ENCODE data around the gene PCK2. TPM values are rescaled to one million over a fixed set of nuclear protein-coding genes. Genes with fewer than 3 reads are reported as not detected.

Gene PCK2
- total RNA-seq, 1 donor from 2014 or later, result 2.9 TPM

DNA sequence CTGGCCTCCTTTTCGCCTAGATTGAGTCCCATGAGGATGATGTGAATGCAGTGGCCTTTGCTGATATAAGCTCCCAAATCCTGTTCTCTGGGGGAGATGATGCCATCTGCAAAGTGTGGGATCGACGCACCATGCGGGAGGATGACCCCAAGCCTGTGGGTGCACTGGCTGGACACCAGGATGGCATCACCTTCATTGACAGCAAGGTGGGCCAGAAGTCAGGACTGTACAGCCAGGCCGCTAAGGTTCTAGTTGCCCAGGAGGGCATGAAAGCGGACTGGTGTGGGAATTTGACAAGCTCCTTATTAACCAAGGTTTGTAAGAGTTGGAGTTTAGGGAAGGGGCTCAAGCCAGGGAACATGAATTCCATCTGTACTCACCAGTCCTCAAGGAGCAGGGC, 25.6 kb downstream of the PCK2 start:
- no peak for DNase-seq

DNA sequence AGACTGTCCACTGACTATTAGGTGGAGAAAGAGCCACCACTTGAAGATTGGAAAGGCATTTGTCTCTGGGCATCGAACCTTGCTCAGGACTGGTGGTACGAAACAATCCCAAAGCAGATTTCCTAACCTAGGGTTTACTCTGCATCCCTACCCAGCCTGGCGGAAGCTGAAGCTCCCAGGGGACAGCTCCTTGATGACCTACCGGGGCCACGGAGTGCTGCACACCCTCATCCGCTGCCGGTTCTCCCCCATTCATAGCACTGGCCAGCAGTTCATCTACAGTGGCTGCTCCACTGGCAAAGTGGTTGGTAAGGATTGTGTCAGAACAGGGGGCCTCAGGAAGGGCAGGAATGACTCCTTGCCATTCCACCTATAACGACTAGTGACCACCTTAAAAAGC, 27.1 kb downstream of the PCK2 start:
- DNase-seq, result no peak

DNA sequence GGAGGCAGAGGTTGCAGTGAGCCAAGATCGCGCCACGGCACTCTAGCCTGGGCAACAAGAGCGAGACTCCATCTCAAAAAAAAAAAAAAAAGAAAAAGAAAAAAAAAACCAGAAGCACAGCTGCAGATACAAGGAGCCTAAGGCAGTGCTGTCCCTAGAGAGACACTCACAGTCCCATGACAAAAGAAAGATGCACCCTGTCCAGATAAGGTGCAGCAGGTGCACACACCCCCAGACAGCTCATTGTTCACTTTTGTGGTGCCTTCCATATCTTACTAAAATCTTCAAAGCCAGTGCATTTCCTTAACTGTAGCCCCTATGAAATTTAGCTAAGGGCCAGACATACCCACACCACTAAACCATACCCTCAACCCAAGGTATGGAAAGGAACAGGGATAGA, 28.3 kb downstream of the PCK2 start:
- no peak for DNase-seq

DNA sequence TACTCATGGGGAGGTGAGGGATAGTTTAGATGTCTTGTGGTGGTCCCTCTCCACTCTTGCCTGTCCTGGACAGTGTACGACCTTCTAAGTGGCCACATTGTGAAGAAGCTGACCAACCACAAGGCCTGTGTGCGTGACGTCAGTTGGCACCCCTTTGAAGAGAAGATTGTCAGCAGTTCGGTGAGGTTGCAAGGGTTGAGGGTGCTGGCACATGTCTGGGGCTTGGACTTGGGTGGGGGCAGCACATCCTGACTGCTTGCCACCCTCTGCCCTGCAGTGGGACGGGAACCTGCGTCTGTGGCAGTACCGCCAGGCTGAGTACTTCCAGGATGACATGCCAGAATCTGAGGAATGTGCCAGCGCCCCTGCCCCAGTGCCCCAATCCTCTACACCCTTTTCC, 28.8 kb downstream of the PCK2 start:
- DNase-seq, result no peak

DNA sequence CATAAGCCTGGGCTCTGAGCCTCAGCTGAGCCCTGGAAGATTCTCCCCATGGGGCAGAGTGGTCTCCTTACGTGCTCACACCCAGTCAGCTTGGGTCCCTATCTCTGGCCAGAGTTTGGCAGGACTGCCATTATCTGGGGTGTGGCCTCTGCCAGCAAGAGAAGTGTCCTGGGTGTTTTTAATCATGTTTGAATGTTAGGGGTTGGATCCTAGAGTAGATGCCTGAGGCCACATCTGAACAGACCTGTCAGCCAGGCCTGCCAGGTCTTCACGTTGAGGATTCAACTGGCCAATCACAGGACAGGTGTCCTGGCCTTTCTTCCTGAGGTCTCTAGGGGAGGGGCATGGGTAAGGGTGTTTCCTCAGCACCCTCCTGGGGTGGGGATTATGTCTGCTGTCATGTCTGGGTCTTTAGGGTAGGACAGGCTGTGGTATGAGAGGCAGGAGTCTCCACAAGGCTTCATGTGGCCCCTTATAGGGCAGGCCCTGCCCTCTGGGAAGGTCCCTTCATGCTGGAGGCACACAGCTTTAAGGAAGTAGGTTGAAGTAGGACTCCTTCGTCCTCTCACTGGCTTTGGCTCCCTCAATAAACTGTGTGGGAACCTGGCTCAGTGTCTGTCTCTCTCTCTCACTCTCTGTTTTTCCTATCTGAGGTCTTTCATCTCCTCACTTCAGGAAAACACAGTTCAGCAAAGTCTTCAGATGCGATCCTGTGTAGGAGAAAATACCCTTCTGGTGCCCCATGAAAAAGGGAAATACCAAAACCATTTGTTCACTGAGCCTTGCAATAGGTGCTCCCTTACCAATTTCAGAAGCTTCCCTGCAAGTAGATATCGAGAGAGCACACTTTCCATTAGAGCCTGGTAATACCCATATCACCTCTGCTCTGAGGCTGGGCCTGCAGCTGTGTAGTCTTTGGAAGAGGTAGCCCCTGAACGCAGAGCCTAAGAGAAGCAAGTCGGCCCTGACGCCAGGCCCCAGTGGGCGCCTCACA, 29.6 kb downstream of the PCK2 start:
- DNase-seq, result no peak

DNA sequence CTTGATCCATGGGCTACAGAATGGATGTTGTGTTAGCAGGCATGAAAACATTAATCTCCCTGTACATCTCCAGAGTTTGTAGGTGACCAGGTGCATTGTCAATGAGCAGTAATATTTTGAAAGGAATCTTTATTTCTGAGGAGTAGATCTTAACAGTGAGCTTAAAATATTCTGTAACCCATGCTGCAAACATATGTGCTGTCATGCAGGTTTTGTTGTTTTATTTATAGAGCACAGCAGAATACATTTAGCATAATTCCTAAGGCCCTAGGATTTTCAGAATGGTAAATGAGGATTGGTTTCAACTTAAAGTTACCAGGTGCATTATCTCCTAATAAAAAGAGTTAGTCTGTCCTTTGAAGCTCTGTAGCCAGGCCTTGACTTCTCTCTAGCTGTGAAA, 32.8 kb downstream of the PCK2 start:
- no peak for DNase-seq

DNA sequence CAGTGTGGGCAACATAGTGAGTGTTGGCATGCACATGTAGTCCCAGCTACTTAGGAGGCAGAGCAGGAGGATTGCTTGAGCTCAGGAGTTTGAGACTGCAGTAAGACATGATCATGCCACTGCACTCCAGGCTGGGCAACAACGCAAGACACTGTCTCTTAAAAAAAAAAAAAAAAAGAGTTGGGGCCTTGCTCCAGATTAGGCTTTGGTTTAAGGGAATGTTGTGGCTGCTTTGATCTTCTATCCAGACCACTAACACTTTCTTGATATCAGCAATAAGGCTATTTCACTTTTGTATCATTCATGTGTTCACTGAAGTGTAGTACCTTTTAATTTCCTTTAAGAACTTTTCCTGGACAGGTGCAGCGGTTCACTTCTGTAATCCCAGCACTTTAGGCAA, 33.6 kb downstream of the PCK2 start:
- no peak for DNase-seq

DNA sequence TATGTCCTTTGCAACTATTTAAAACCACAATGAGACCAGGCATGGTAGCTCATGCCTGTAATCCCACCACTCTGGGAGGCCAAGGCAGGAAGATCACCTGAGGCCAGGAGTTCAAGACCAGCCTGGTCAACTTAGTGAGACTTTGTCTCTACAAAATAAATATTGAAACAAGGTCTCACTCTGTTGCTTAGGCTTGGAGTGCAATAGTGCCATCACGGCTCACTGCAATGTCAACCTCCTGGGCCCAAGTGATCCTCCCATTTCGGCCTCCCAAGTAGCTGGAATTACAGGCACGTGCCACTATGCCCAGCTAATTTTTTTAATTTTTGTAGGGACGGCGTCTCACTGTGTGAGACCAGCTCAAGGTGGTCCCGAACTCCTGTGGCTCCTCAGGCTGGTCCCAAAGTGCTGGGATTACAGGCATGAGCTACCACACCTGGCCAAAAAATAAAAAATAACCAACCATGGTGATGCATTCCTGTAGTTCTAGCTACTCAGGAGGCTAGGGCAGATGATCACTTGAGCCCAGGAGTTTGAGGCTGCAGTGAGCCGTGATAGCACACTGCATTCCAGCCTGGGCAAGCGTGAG, 35.4 kb downstream of the PCK2 start:
- DNase-seq, result no peak

DNA sequence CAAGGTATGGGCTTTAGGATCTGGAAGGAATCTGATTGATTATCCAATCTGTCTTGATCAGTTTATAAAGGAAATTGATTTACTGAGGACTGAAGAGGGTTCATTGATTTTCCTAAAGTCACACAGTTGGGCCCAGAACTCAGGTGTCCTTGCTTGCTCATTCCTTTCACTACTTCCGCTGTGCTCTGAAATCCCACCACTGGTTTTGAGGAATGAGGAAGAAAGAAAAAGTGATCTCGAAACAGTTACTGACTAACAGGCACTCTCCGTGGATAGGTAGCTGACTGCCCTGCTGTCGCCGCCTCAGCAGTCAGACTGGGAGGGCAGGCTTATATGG, 36.2 kb downstream of the PCK2 start, which contains the start of gene FITM1:
Gene FITM1 (plus strand): TSS at position 280 of the 337 bp plus-strand sequence. CDS start 905 bp downstream, outside the sequence.
- no peak for DNase-seq

DNA sequence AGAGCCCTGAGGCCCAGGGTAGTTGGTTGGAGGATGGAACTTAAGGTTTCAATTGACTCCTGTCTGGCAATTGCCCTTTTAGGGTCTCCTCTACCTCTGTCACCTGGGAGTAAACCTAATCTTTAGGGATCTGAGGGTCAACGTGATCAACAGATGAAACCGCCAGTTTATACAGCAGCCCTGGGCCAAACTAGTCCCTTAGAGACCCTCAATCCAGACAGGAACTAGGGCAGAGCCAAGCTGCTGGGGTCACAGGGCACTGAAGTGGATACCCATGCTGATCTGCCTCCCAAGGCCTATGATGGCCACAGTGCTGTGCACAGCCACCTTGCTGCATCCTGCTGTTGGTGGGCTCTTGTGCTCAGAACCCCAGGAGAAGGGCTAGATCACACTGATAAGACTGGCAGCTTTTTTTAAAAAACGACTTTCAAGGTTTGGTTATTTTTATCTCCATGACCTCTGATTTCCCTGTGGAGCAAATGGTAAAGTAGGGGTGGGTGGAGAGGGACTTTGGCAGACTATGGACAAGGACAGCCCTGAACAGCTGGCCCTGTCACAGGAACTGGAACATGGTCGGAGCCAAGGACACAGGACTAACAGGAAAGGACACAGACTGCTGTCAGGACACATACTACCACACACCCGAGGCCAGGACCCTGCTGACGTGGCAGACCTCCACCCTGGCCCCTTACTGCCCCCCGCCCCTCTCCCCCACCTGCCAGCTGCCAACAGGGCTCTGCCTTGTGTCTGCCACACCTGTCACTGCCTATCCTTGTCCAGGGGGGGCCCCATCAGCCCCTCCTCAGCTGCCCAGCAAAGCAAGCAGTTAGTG, 36.8 kb downstream of the PCK2 start:
- peak; percentile 94 for DNase-seq

DNA sequence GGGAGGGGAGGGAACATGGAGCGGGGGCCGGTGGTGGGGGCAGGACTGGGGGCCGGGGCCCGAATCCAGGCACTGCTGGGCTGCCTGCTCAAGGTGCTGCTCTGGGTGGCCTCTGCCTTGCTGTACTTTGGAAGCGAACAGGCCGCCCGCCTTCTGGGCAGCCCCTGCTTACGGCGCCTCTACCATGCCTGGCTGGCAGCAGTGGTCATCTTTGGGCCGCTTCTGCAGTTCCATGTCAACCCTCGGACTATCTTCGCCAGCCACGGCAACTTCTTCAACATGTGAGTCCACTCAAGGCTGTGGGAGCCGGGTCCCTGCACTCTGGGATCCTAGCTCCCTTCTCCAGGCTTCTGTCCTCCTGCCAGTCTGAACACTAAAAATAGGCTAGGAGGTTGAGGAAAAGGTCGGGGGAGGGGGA, 37.4 kb downstream of the PCK2 start:
- DNase-seq, result peak; percentile 35

DNA sequence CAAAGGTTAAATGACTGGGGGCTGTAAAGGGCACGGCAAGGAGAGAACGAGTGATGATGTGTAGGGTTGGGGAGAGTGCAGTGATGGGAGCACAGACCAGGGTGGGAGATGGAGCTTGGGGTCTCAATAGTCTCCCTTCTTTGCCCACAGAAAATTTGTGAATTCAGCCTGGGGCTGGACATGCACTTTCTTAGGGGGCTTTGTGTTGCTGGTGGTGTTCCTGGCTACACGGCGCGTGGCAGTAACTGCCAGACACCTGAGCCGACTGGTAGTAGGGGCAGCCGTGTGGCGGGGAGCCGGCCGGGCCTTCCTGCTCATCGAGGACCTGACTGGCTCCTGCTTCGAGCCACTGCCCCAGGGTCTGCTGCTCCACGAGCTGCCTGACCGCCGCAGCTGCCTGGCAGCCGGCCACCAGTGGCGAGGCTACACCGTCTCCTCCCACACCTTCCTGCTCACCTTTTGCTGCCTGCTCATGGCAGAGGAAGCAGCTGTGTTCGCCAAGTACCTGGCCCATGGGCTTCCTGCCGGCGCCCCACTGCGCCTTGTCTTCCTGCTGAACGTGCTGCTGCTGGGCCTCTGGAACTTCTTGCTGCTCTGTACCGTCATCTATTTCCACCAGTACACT, 38.1 kb downstream of the PCK2 start:
- DNase-seq, result no peak

DNA sequence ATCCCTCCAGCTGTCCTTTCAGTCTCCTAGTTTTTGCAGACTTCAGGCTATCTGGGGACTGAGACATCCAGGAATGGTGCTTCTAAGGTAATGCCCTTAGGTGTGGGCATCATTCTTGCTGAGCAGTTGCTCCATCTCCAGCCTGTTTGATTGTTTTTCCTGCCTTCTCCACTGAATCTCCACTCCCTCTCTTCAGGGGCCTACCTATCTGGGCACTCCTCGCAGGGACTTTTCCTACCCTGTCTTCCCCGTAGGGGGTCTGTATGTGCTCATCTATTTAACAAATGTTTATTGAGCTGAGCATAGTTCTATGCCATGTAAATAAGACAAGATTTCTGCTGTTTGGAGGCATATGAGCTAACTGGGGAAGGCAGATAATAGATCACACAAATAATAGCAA, 38.9 kb downstream of the PCK2 start:
- no peak for DNase-seq

DNA sequence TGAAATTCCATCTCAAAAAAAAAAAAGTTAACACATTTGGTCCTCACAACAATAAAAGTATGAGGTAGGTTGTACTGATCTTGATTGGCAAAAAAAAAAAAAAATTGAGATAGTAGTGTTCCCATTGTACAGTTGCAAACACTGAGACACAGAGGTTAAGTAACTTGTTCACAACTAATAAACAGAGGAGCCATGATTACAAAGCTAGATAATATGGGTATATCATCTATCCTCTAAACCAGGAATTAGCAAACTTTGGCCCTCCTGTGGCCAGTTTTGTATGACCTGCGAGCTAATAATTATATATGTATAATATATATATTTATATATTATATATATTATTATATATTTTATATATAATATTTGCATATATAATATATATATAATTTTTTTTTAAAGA, 39.6 kb downstream of the PCK2 start:
- DNase-seq, result no peak

DNA sequence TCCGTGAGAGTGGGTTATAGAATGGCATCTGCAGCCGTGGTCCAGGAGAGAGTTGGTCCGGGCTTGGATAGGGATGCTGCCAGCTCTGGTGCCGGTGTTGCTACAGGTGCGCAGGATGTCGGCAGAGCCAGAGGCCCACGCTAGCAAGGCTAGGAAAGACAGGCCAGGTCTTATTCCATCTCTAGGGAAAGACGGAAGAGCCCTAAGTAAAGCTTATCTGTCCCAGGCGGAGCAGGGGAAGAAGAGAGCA, 41.4 kb downstream of the PCK2 start:
- no peak for DNase-seq

DNA sequence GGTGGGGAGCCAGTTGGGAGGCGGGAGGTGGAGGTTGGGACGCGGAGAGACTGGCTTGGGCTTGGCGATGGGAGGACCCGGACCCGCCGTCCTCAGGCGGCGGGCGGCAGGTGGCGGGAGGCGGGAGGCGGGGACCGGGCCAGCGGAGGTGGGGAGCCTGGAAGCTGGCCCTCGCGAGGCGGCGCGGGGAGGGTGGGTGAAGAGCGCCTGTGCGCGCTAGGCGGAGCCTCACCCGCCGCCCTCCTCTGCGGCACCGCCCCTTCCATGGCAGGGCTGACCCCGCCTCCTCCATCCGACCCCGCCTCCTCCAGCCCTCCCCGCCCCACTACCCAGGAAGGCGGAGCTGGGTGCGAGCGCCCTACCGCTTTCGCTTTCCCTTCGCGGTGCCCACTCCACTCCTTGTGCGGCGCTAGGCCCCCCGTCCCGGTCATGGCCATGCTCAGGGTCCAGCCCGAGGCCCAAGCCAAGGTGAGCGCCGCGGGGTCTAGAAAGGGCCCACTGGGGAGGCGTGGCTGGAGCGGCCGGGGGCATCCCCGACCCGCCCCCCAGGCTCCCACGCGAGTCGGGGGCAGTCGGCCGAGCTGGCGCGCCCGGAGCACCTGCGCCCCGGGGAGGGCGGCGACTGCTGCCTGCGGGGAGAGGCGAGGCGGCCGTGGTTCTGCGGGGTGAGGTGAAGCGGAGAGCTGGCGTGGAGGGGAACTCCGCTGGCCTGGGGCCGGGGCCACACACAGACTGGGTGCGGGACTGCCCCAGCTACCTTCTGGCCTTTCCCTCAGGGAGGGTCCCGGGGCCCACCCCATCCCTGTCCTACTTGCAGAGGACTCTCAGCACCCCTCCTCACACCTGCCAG, 41.9 kb downstream of the PCK2 start, which contains the start of gene PSME1:
Gene PSME1 (plus strand): TSS at position 361 of the 850 bp plus-strand sequence. CDS start 69 bp downstream, at position 430.
- DNase-seq, result peak; percentile 96

DNA sequence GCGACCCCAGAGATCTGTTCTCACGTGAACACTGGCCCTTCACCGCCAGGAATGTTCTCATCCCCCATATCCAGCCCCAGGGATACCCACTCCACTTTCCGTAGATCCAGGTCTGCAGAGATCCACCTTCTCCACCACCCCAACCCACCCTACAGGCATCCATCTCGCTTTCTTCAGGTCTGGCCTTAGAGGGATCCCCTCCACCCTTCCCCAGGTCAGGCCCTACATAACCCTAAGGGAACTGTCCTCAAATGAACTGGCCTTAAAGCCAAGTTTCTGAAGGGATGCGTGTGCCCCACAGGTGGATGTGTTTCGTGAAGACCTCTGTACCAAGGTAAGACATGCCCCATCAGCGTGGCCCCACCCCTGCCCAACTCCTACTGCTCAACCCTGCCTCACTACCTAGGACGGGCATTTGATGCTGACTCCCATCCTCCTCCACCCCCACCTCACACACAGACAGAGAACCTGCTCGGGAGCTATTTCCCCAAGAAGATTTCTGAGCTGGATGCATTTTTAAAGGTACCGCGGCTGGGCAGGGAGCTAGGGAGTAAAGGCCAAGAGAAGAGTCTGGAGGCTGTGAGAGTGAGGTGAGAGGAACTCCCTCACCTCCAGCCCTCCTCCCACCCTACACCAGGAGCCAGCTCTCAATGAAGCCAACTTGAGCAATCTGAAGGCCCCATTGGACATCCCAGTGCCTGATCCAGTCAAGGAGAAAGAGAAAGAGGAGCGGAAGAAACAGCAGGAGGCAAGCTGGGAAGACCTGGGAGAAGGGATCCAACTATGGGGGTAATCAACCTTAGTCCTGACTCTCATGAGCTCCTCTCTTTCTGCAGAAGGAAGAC, 42.8 kb downstream of the PCK2 start:
- DNase-seq, result no peak

DNA sequence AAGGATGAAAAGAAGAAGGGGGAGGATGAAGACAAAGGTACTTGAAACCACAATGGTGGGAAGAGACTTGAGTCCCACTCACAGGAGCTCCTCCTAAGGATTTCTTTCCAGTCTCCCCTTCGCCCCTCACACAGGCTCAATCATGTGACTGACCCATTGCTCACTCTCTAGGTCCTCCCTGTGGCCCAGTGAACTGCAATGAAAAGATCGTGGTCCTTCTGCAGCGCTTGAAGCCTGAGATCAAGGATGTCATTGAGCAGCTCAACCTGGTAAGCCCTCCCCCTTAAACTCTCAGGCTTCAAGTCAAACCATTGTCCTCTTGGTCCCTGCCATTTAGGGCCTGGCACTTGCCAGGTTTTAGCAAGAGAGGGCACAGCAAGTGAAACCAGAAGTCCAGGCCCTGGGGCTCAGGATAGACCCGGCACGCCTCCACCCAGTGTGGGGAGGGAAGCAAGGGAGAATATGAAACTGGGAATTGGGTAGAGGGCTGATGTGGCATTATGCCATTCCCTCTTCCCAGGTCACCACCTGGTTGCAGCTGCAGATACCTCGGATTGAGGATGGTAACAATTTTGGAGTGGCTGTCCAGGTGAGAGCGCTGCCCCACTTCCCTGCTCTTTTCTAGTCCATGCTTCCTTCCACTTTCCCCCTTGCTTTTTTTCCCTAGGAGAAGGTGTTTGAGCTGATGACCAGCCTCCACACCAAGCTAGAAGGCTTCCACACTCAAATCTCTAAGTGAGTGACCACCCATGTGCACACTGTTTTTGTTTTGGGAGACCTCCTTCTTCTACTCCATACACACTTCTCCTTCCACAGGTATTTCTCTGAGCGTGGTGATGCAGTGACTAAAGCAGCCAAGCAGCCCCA, 43.7 kb downstream of the PCK2 start:
- DNase-seq, result no peak

Data from tongue (tissue), 2 donors.